ENCODE measurements around the gene ZFR.
"Not testable (repeated sequence)": the region's sequence is repeated elsewhere in the genome, so short reads cannot be mapped to it uniquely, and the experiment has no call there.

Gene ZFR

DNA sequence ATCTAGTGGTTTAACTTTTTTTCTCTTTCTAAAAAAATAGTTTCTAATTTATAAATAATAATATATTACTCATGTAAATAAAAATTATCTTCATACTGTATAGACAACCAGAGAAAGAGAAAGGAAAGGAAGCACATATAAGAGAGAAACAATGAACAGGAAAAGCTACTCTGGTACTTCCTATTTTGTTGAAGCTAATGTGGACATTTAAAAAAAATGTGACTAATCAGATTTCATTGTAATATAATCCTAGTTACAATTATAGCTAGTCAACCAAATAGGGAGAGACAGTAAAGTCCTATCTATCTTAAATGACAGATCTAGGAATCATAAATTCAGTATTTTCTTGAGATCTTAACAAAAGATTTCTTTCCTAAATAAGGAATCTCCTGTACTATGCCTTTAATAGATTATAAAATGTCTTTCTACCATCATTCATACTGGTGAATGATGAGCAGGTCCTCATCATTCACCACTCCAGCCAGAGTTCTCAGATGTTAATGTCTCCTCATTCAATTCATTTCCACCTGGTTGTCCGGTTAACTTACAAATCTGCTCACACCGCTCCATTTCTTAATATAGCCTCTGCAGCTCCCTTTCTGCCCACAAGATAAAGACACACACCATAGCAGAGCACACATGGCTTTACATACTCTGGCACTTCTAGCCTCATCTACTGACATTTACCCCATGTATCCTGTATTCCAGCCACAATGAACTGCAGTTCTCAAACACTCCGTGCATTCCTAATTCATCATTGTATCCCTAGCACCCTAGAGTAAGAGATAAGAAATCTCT lies 30.9 kb downstream of the ZFR start:
- FAIRE-seq (peak; percentile 67), DNase-seq (ENCODE audit: low spot score) (no peak)

DNA sequence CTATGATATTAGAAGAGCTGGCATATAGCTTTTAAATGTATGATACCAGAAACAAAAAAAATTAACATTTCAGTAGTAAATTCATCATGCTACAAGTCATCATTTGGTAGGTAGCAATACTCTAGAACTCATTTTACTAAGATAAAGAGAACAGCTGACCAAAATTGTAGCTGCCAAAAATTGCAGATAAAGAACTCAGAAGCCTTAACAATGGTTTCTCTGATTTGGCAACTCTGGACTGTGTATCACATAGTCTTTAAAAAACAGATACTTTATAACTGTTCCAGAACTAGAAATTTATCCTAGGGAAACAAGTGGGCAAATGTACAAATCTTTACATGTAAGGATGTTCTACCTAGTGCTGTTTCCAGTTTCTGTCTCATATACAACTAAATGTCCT lies 33.9 kb downstream of the ZFR start:
- DNase-seq (ENCODE audit: low spot score) (no peak), FAIRE-seq (no peak)

DNA sequence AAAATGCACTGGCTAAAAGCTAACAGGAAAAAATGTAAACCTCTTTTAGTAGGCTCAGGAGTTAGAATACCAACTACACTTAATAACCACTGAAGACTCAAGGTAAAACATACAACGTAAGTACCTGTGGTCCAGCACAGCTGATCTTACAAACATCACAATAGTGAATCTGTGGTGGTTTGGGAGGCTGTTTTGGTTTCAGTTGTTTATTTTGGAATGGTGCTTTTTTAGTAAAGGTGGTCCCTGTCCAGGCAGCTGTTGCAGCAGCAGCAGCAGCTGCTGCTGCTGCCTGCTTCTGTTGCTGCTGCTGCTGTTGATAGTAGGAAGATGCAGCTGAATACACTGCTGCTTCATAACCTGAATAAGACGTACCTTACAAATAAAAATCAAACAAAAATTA lies 37.9 kb downstream of the ZFR start:
- DNase-seq (ENCODE audit: low spot score) (no peak), FAIRE-seq (no peak)

DNA sequence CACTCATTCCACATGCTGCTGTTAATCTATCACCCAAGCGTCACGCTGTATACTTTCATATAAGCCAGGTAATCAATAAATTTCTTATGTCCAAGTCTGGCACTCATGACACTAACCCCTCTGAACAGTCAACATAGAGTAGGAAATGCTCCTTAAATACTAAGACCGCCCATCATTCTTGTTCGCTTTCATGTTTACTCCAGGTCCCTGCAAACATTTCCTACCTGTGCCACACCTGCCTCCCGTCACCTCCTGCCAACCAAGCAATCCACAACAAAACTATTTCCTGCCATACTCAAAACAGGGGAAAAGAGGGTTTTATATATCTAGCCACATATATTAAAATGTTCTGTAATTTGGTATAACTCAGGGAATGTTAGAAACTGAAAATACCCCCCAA lies 39.0 kb downstream of the ZFR start:
- FAIRE-seq (no peak), DNase-seq (ENCODE audit: low spot score) (no peak)

DNA sequence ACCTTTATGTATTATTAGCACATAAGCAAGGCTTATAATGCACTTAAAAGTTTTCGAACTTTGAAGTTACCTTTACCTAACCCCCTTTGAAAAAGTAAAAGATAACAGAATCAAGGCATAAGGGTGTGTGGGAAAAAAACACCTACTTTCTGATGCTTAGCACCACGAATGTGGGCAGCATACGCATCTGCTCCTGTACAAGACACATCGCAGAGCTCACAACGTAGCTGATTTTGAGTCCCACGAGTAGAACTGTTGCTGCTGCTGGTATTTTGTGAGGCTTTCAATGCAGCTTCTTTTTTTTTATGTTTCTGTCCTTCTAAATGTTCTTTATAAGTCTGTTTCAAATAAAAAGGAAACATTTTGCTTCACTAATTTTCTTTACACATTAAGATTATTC lies 40.8 kb downstream of the ZFR start:
- FAIRE-seq = no peak
- no peak for DNase-seq (ENCODE audit: low spot score)

DNA sequence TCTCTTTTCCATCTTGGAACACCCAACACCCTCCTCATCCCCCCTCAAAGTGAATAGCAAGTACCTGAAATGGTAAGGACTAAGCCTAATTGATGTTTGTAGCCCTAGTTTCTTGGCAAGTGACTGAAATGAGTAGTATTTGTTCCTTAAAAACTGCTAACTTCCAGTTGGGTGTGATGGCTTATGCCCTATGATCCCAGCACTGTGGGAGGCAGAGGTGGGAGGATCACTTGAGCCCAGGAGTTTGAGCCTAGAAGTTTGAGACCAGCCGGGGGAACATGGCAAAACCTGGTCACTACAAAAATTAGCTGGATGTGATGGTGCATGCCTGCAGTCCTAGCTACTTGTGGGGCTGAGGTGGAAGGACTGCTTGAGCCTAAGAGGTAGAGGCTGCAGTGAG lies 44.1 kb downstream of the ZFR start:
- no peak for DNase-seq (ENCODE audit: low spot score)
- FAIRE-seq = no peak

DNA sequence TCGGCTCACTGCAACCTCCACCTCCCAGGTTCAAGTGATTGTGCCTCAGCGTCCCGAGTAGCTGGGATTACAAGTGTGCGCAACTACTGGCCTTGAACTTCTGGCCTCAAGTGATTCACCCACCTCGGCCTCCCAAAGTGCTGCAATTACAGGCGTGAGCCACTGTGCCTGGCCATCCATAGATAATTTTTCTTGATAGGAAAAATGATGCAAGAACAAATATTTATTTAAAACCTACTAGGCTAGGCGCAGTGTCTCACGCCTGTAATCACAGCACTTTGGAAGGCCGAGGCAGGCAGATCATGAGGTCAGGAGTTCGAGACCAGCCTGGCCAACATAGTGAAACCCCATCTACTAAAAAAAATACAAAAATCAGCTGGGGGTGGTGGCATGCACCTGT lies 45.8 kb downstream of the ZFR start:
- FAIRE-seq; DNase-seq (ENCODE audit: low spot score): not testable (repeated sequence)

DNA sequence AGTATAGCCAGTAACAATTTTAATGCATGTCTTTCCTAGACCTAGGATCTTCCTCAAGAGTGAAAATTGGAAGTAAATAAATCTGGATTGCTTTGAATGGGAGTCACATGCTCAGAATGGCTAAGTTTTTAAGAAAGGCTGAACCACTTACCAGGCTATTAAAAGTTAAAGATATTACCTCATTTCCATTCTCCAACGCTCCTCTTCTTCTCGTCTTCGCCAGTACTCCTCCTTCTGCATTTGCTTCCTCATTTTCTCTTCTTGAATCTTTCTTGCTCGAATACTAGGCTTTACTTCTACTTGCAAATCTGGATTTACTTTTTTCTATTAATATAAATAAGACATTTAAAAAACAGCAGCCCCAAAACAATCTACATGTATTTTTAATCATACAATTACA lies 49.6 kb downstream of the ZFR start:
- DNase-seq (ENCODE audit: low spot score) (no peak), FAIRE-seq (no peak)

DNA sequence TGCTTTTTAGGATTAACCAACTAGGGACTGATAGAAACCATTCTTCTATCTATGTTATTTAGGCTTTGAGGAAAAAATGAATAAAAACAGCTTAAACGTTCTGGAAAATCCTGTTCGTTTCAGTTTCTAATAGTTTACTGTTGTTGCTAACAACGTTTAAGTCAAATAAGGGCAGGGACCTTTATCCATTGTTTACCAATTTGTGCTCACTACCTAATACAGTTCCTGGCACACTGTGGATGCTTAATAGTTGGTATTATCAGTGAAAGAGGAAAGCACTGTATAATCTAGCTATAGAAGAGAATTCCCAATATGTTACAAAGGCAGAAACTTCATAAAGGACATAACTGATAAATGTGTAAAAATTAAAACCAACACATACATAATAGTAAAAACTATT lies 52.5 kb downstream of the ZFR start:
- FAIRE-seq (no peak), DNase-seq (ENCODE audit: low spot score) (no peak)

DNA sequence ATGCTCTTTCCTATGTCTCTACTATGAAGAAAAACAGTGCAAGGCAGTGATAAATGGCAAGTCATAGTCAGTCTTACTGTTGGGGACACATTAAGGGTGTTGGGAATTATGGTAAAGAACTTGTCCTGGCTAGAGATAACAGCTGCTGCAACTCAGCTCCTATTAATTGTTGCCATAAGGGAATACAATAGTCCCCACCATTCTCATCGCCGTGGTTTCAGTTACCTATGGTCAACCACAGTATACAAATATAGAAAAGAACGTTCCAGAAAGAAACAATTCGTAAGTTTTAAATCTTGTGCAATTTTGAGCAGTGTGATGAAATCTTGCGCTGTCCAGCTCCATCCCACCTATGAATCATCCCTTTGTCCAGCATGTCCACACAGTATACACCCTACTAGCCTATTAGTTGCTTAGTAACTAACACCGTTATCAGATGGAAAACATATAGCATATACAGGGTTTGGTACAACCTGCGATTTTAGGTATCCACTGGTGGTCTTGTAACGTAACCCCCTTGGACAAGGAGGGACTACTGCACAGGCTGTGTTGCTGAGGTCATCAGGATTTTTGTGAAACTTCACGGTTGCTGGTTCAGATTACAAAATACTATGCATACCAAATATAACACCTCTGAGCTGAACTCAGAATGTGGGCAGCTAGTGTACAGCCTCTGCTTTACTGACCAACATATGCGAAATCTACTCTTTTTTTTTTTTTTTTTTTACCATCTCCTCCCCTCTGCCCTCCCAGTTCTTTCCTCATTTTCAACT lies 53.5 kb downstream of the ZFR start:
- DNase-seq (ENCODE audit: low spot score) (peak; percentile 52), FAIRE-seq (no peak)

DNA sequence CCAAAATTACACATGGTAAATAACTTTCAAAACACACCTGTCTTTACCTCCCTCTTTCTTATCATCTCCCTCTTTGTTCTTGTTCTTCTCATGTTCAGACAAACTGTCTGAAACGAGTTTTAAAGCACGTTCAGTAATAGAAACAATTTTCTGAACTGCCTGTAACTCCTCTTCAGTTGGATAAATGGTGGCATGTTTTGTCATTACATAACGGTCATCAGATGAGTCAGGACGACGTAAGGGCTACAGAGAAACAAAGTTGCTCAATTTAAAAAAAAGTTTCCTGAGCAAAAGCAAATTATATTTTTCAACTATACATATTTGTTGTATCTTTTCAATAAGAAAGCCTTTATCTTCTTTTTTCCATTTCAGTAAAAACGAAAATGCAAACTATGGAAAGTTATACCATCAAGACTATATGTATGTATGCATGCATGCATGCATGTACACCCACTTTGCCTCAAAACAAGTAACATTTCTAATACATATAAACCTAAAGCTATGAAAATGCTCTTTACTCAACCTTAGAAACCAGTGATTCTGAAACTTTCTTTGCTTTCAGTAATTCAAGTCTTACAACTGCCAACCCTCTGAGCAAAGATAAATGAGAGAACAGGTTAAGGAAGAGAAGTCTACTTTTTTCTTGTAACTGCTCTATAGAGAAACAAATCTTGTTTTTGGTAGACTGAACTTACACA lies 56.0 kb downstream of the ZFR start:
- FAIRE-seq (no peak), DNase-seq (ENCODE audit: low spot score) (no peak)

DNA sequence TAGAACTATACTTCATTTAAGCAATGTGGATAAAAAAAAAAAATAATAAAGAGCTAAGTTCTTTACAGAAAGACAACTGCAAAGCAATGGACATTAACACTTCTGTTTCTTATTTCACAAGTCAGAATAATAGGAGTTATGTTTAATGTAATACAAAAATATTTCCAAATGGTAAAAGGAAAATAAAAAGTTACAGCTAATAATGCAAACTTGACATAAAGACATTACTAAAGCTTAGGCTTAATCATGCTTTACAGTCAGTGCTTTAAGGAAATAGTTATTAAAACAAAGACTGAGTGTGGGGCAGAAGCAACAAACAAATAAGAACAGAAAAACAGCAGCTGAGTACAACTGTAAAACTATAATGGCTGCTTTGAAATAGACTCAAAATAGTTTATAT lies 56.7 kb downstream of the ZFR start:
- no peak for FAIRE-seq

DNA sequence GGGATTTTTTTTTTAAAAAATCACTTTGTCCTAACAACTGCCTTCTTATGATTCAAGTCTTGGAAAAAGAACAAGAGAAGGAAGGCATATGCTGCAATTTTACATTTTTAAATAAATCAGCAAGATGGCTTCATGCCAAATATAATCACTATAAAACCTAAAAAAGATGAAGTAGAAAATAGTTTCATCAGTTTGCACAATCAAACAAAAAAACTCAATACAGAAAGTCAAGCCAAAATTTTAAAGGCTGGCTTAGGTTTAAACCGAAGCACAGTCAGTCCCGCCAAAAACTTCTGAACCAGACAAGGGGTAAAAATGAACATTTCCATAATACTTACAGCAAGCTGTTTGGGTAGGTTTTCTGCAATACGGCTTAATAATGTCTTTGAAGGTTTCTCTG lies 57.3 kb downstream of the ZFR start:
- DNase-seq (ENCODE audit: low spot score) (no peak), FAIRE-seq (no peak)

More for the DNA sequence above, 56.7 kb downstream of the ZFR start:
- DNase-seq (ENCODE audit: low spot score) = no peak

DNA sequence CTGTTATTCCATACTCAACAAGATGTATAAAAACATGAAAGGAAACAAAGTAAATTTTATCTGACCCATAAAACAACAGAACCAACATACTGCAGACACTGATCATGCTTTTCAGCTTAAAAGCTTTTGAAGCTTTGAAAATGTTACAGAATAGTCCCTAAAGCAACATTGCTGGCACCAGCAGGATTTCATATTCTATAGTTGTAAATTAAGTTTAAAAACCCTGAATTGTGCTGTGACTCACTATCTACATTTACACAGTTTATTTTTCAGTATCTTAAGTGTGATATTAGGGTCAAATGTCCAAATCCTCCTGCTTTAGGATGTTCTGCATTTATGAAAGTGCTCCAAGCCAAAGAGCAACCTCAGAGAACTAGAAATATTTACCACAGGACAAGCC lies 59.9 kb downstream of the ZFR start:
- FAIRE-seq (no peak), DNase-seq (ENCODE audit: low spot score) (no peak)

DNA sequence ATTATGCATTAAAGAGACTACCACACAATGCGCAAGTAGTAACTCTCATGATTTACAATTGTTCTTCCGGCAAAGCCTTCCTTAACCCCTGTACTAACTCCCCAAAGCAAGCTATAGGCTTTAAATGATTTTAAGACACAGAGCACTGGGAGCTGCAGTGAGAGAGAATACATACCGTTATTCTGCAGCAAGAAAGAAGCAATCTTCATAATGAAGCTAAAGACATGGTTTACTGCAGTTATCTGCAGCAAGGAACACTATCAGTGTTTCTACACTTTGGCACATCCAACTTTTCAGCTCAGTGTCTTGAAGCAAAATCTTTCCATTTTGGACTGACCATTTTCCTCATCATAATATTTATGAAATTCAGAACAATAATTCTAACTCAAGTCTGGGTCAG lies 61.0 kb downstream of the ZFR start:
- DNase-seq (ENCODE audit: low spot score) (no peak), FAIRE-seq (no peak)

DNA sequence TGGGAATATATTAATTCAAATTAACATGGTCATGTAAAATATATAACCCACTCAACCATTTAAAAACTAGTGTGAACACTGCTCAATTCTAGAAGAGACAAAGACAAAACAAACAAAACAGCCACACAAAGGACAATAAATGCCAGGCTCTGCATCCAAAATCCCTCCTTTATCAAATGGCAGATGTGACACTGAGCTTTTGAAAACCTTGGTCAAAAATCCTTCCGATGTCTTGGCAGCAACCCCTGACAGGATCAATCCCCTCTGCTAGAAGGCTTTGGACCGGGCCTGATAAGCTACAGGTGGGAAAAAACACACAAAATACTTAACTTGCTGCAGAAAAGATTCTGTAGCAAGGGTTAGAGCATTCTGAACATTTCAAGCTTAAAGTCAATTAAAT lies 61.5 kb downstream of the ZFR start:
- DNase-seq (ENCODE audit: low spot score) (no peak), FAIRE-seq (no peak)

DNA sequence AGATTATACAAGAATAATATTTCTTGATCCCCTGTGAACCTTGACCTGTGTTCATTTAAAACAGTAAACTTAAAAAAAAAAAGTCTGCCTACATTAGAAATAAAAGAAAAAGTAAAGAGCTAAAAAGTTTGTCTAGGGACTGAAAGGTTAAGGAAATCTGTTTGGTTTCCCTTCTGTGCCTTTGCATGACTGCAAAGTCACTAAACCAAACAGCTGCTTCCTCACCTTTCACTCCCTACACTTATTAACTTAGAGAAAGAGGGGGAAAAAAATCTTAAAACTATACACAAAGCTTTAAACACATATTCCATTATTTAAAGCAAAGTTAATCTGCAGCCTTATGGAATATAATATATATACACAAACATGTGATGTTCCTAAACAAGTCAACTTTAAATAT lies 65.1 kb downstream of the ZFR start:
- FAIRE-seq (no peak), DNase-seq (ENCODE audit: low spot score) (no peak)

DNA sequence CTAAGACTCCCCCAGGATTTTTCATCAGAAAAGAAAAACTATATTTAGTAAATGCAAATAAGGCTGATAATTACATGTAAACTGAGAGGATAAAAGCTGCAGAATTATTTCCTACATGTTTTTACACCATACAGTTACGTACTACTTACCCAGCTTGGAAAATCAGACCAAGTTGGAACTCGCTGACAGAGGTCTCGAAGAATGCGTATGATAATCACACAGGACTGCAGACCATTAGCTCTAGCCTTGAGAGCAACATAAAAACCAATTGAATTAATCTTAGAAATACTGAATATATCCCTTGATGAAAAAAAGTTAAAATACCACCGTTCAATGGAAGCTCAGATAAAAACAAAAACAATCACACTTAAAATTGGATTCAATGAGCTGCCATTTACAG lies 65.6 kb downstream of the ZFR start:
- FAIRE-seq (no peak), DNase-seq (ENCODE audit: low spot score) (no peak)

DNA sequence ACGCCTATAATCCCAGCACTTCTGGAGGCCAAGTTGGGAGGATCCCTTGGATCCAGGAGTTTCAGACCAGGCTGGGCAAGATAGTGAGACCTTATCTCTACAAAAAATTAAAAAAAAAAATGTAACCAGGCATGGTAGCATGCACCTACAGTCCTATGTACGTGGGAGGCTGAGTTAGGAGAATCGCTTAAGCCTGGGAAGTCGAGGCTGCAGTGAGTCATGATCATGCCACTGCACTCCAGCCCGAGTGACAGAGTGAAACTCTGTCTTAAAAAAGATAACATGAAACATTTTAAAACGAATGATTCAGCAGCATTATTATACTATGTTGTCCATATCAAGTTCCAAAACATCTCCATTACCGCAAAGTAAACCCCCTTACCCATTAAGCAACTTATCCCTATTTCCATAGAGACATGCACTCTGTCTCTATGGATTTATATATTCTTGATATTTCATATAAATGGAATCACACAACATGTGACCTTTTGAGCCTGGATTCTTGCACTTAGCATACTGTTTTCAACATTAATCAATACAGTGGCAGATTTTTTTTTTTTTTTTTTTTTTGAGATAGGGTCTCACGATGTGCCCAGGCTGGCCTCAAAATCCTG lies 74.9 kb downstream of the ZFR start:
- FAIRE-seq = no peak
- no peak for DNase-seq (ENCODE audit: low spot score)

DNA sequence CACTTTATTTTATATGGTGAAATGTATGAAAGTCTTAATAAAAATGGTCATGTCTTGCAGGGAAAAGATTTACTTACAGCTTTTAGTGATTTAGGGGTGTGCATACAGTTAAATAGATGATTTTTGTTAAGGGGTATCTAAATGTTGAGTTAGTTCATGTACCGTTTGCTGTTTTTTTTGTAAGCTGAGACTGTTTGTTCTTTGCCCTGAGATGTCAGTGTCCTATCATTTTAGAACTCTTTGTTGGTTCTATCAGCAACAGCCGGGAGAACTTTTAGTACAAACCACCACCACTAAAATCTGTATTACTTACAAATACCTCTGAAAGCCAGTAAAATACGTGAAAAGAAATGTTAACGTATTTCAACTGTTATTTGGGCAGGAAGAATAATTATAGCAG lies 75.5 kb downstream of the ZFR start:
- no peak for DNase-seq (ENCODE audit: low spot score)
- no peak for FAIRE-seq

DNA sequence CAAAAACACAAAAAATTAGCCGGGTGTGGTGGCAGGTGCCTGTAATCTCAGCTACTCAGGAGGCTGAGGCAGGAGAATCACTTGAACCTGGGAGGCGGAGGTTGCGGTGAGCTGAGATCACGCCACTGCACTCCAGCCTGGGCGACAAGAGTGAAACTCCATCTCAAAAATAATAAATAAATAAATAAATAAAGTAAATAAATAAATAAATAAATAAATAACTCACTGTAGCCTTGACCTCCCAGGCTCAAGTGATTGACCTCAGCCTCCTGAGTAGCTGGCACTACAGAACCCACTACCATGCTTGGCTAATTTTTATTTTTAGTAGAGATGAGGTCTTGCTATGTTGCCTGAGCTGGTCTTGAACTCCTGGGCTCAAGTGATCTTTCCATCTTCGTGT lies 77.3 kb downstream of the ZFR start:
- DNase-seq (ENCODE audit: low spot score); FAIRE-seq: not testable (repeated sequence)

DNA sequence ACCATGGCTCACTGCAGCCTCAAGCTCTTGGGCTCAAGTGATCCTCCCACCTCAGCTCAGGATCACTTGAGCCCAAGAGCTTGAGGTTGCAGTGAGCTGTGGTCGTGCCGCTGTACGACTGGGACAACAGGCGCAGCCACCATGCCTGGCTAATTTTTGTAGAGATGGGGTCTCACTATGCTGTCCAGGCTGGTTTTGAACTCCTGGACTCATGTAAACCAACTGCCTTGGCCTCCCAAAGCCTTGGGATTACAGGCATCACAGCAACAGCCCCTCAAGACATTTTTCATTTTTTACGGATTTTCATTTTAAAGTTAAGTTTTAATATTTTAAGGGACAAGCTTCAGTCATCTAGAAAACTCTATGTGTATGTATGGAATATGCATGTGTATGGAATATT lies 78.9 kb downstream of the ZFR start:
- no peak for DNase-seq (ENCODE audit: low spot score)
- no peak for FAIRE-seq

Data from RCC 7860 (cell line).